GM12873 (cell line): ENCODE measurements around the gene KIAA0040.

ENCODE experiments used
- TF ChIP-seq, protein P1 (sequence below): IDR thresholded peaks from 2 replicates; pipeline ENCODE4 v1.5.1; 2012; ENCODE audit warnings: low read depth, mild to moderate bottlenecking, moderate library complexity, low read length, control low read depth; ENCODE audit not compliant: insufficient read depth; ENCODE audit errors: missing control alignments

The KIAA0040 gene

DNA sequence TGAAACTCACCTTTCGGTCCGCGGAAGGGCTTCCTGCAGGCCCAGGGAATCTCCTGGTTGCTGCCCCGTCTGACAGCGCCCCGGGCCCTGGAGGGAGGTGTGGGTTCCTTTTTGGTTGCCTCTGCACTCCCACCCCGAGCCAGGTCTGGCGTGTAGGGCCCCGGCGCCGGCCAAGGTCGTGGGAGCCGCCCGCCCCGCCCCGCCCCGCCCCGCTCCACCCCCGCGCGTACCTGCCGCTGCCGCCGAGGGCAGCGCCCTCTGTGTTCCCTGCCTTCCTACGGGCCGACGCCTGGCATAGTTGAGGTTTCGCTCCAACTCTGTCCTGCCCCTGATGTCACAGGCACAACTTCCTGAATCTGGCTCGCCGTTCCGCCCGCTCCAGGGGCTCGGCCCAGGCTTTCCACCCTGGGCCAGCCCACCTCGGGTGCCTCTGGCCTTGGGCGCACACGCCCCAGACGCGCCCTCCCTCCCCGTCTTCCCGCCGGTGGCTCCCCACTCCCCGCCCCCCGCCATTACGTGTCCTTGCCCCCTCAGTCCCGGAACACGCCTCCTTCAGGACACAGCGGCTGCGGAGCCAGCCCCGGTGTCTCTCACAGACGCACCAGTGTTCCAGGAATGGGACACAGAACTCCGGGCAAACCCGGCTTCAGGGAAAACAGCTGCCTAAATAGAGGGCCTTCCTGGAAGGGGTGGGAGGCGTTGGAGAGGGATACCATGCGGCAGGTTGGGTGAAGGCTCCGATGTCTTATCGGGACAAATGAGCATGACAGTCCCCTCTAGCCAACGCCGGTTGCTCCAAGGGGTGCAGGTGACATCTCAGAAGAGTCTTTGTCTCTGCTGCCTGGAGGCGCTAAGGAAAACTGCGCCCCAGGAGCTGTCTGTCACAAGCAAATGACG is at the start of gene KIAA0040:
Gene KIAA0040, minus strand, starts transcription at position 147 of the 897 bp plus-strand sequence. CDS start 31,763 bp downstream, outside the sequence.
- TF ChIP-seq, protein P1, sequence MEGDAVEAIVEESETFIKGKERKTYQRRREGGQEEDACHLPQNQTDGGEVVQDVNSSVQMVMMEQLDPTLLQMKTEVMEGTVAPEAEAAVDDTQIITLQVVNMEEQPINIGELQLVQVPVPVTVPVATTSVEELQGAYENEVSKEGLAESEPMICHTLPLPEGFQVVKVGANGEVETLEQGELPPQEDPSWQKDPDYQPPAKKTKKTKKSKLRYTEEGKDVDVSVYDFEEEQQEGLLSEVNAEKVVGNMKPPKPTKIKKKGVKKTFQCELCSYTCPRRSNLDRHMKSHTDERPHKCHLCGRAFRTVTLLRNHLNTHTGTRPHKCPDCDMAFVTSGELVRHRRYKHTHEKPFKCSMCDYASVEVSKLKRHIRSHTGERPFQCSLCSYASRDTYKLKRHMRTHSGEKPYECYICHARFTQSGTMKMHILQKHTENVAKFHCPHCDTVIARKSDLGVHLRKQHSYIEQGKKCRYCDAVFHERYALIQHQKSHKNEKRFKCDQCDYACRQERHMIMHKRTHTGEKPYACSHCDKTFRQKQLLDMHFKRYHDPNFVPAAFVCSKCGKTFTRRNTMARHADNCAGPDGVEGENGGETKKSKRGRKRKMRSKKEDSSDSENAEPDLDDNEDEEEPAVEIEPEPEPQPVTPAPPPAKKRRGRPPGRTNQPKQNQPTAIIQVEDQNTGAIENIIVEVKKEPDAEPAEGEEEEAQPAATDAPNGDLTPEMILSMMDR: peak; percentile 4

DNA sequence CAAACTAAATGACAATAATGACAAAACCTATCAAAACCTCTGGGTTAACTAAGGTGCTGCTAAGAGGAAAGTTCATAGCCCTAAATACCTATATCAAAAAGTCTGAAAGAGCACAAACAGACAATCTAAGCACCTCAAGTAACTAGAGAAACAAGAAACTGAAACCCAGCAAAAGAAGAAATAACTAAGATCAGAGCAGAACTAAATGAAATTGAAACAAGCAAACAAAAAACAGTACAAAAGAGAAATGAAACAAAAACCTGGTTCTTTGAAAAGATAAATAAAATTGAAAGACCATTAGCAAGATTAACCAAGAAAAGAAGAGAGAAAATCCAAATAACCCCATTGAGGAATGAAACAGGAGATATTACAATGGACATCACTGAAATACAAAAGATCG is 44.8 kb upstream of the KIAA0040 start:
- TF ChIP-seq, protein P1: no peak

DNA sequence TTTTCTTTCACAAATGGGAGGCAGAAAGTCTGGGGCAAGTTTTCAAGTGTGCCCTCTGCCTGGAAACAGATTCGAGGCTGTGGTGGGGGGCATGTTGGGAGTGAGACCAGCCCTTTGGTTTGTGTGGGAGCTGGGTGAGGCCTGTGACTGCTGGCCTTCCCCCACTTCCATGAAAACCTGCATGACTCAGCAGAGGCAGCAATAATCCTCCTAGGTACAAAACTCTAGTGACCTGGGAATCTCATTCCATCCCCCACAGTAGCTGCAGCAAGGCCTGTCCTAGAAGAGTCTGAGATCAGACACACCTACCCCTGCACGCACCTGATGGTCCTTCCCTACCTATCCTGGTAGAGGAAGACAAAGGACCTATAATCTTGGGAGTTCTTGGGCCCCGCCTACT is 42.1 kb upstream of the KIAA0040 start:
- TF ChIP-seq, protein P1: no peak

DNA sequence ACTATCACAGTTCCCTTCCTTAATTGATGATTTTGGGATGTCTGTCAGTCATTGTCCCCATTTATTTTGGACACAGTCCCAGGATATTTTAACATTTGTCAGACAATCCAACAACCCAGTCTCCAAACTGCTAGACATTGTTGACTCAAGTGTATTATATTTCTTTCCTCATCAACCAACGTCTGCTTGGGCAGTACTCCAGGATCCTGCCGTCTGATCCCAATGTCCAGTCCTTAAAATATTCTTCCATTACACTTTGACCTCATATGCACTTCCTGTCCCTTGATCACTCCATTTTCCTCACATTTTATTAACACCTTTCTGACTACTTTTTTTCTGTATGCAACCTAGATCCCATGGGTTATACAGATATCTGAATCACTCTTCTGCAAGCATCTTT is 39.8 kb upstream of the KIAA0040 start:
- TF ChIP-seq, protein P1: no peak

DNA sequence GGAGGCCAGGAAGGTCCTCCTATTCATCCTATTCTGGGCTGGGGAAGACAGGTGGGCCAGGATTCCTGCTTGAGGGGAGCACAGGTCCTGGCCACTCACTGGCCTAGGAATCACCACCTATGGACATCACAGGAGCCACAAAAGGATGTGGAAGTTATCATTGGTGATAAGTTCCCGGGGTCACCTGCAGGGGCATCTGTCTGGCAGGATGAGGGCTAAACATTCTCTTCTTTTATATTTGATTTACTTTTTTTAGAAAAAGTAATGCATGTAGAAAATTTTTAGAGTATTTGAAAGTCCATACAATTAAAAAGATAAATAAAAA is 33.2 kb upstream of the KIAA0040 start:
- TF ChIP-seq, protein P1: peak; percentile 51

DNA sequence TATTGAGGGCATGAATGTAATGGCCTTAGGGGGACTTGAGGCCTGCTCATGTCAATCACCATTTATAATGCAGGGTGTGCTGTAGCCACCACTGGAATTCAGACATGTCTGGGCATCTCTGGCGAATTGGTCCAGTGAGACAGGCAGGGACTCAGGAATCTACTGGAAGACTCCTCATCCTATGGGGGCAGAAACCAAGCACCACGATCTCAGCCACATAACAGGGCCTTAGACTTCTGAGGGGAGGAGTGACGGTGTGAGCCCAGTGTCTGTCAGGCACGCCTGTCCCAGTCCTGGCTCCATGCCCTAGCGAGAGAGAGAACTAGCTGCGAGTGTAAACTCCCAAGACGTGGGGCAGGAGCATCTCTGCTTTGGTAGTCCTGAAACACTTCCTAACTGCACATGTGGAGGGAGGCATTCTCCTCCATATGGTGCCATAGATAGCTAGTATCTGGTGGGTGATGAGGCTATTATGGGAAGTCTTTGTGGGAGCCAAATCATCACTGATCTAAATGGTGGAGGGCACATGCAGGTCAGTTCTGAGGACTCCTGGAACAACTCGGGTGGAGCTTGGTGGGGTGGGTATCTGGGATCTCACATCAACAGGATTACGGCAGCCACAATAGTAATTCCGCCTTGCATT is 29.8 kb upstream of the KIAA0040 start:
- TF ChIP-seq, protein P1: no peak

DNA sequence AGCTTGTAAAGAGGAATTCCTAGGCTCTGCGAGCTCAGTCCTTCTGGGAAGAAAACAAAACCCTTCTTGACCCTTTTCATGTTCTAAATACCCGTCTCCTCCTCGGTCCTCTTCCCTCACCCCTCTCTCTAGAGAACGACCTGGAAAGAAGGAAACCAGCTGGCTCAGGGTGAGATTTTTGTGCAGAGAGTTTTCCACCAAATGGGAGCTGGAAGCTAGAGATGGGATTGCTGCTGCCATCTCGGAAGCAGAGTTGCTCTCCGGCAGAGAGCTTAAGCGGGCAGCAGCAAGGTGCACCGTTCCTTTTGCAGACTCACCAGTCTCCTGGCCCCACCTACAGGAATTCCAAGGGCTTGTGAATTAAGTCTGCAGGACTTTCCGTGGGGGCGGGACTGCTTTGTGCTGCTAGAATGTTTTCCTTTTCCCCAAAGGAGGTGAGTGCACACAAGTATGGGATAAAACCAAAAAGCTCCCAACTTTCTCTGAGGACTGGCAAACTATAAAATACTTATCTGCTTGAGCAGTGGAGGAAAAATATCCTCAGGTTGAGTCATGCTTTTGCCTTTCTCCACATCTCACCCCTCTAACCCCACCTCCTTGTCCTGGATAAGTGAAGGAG is 29.1 kb upstream of the KIAA0040 start:
- TF ChIP-seq, protein P1: no peak
